Suppressor macrophage (primary cell): ENCODE results near the gene TMEM132E.
"Not testable (repeated sequence)": the region's sequence is repeated elsewhere in the genome, so short reads cannot be mapped to it uniquely, and the experiment has no call there.

Experiments used
- DNase-seq, 4 experiments: peaks; one replicate each; pipeline ENCODE4 v3.0.0-alpha.2; 2020 to 2022
- total RNA-seq, 17 experiments: gene quantifications; one replicate each; lab custom pipeline; 2026; ENCODE audit warnings: mixed read lengths in 6 of 17, inconsistent platforms in 3 of 17; lab: John Stamatoyannopoulos, UW

Gene TMEM132E
- total RNA-seq: 0 to 3.5 (median 0) reads per million in 17 experiments

GRCh38 chr17:34579017-34579946, at the start of gene TMEM132E:
TSS of gene TMEM132E (plus strand) at chr17:34579582. CDS start at chr17:34581077, 1,495 bp downstream.
- DNase-seq: peak in 3 of 4 experiments; percentile 3 to 47 (median 32)

GRCh38 chr17:34530918-34531317, 48.5 kb upstream of the TMEM132E start:
- DNase-seq: no peak

- peak; percentile 26 to 56 (median 55) for DNase-seq
Observed at GRCh38 chr17:34532281-34533065, 46.9 kb upstream of the TMEM132E start.

- no peak for DNase-seq
Observed at GRCh38 chr17:34533806-34534527, 45.4 kb upstream of the TMEM132E start.

- no peak for DNase-seq
Observed at GRCh38 chr17:34537445-34537844, 41.9 kb upstream of the TMEM132E start.

- not testable (repeated sequence) for DNase-seq
Observed at GRCh38 chr17:34538582-34538981, 40.8 kb upstream of the TMEM132E start.

GRCh38 chr17:34539881-34540280, 39.5 kb upstream of the TMEM132E start:
- DNase-seq: no peak

GRCh38 chr17:34542700-34543336, 36.6 kb upstream of the TMEM132E start:
- peak; percentile 30 to 66 (median 52) for DNase-seq

- no peak for DNase-seq
Observed at GRCh38 chr17:34547453-34548063, 31.8 kb upstream of the TMEM132E start.

GRCh38 chr17:34549966-34550365, 29.4 kb upstream of the TMEM132E start:
- DNase-seq: no peak

- no peak for DNase-seq
Observed at GRCh38 chr17:34553907-34554306, 25.5 kb upstream of the TMEM132E start.

- peak in 2 of 4 experiments; percentile 12 to 14 for DNase-seq
Observed at GRCh38 chr17:34556384-34556783, 23.0 kb upstream of the TMEM132E start.

- DNase-seq: no peak
Observed at GRCh38 chr17:34556931-34557330, 22.5 kb upstream of the TMEM132E start.

- DNase-seq: no peak
Observed at GRCh38 chr17:34561328-34561727, 18.1 kb upstream of the TMEM132E start.

- DNase-seq: peak in 1 of 4 experiments; percentile 9
Observed at GRCh38 chr17:34562387-34562786, 17.0 kb upstream of the TMEM132E start.

- no peak for DNase-seq
Observed at GRCh38 chr17:34565713-34566112, 13.7 kb upstream of the TMEM132E start.

GRCh38 chr17:34566201-34566600, 13.2 kb upstream of the TMEM132E start:
- DNase-seq: no peak

- DNase-seq: no peak
Observed at GRCh38 chr17:34566873-34567272, 12.5 kb upstream of the TMEM132E start.

- no peak for DNase-seq
Observed at GRCh38 chr17:34567691-34568465, 11.5 kb upstream of the TMEM132E start.

- DNase-seq: no peak
Observed at GRCh38 chr17:34568953-34569352, 10.4 kb upstream of the TMEM132E start.

- no peak for DNase-seq
Observed at GRCh38 chr17:34569591-34569990, 9.8 kb upstream of the TMEM132E start.
